Activated CD4-positive, alpha-beta T cell treated with anti-CD3 and anti-CD28 coated beads for 1 hour (primary cell): ENCODE data around the gene MMEL1.
A peak's percentile ranks its signal among the peaks of the same experiment; 100 is the strongest.

ENCODE experiments used
- DNase-seq: peaks from one replicate; pipeline ENCODE4 v3.0.0-alpha.2; 2020

MMEL1 gene

GRCh38 chr1:2589431-2590232 is 43.2 kb downstream of the MMEL1 start:
- no peak for DNase-seq

- no peak for DNase-seq
Observed at GRCh38 chr1:2588661-2589430, 44.0 kb downstream of the MMEL1 start.

GRCh38 chr1:2587860-2588571 is 44.8 kb downstream of the MMEL1 start:
- no peak for DNase-seq

- DNase-seq, result no peak
Observed at GRCh38 chr1:2587071-2587859, 45.6 kb downstream of the MMEL1 start.

GRCh38 chr1:2586154-2587070 is 46.4 kb downstream of the MMEL1 start, which contains the start of gene PRXL2B:
TSS of gene PRXL2B (plus strand) at chr1:2586777. CDS start at chr1:2586886, 109 bp downstream.
- peak; percentile 92 for DNase-seq

- DNase-seq, result peak; percentile 48
Observed at GRCh38 chr1:2585318-2586092, 47.3 kb downstream of the MMEL1 start.

- DNase-seq, result no peak
Observed at GRCh38 chr1:2584686-2585317, 48.0 kb downstream of the MMEL1 start.

GRCh38 chr1:2583871-2584351 is 48.9 kb downstream of the MMEL1 start:
- DNase-seq, result no peak

GRCh38 chr1:2583331-2583791 is 49.5 kb downstream of the MMEL1 start:
- no peak for DNase-seq

GRCh38 chr1:2582391-2582790 is 50.4 kb downstream of the MMEL1 start:
- DNase-seq, result no peak

GRCh38 chr1:2580691-2581090 is 52.1 kb downstream of the MMEL1 start:
- DNase-seq, result no peak

- DNase-seq, result no peak
Observed at GRCh38 chr1:2578758-2579118, 54.1 kb downstream of the MMEL1 start.

- peak; percentile 37 for DNase-seq
Observed at GRCh38 chr1:2577565-2578075, 55.2 kb downstream of the MMEL1 start.

GRCh38 chr1:2575801-2576663 is 56.8 kb downstream of the MMEL1 start:
- no peak for DNase-seq

GRCh38 chr1:2574350-2574749 is 58.5 kb downstream of the MMEL1 start:
- DNase-seq, result no peak

- no peak for DNase-seq
Observed at GRCh38 chr1:2573250-2573920, 59.4 kb downstream of the MMEL1 start.

- no peak for DNase-seq
Observed at GRCh38 chr1:2571348-2571747, 61.5 kb downstream of the MMEL1 start.

- no peak for DNase-seq
Observed at GRCh38 chr1:2570332-2570731, 62.5 kb downstream of the MMEL1 start.
